Jurkat, Clone E6-1 (cell line): ENCODE measurements around the gene CPVL.

Source experiments
- DNase-seq: peaks from one replicate; pipeline ENCODE4 v3.0.0-alpha.2; 2011; ENCODE audit warnings: low read depth, low spot score
- H3K4me3 ChIP-seq: 2 replicates; pipeline ENCODE4 v1.5.1; 2011; ENCODE audit warnings: mild to moderate bottlenecking, low read length, control low read depth, moderate library complexity

Gene CPVL

GRCh38 chr7:28958980-28959347 lies 187.4 kb downstream of the CPVL start:
- DNase-seq: no peak
- no peak overlapping the region for H3K4me3 ChIP-seq

GRCh38 chr7:28958235-28958979 lies 187.9 kb downstream of the CPVL start, which contains the start of gene TRIL:
Gene TRIL (minus strand): TSS chr7:28958330. CDS start chr7:28958046, 284 bp downstream.
- no peak within 1 kb of the TSS for H3K4me3 ChIP-seq
- no peak for DNase-seq

- no peak for DNase-seq
Observed at GRCh38 chr7:28957751-28958234, 188.5 kb downstream of the CPVL start.

GRCh38 chr7:28957064-28957750 lies 189.1 kb downstream of the CPVL start:
- no peak overlapping the region for H3K4me3 ChIP-seq
- no peak for DNase-seq

More at GRCh38 chr7:28957751-28958234, 188.5 kb downstream of the CPVL start:
- H3K4me3 ChIP-seq: no peak overlapping the region

GRCh38 chr7:28956608-28957063 lies 189.7 kb downstream of the CPVL start:
- no peak for DNase-seq

GRCh38 chr7:28955718-28956607 lies 190.4 kb downstream of the CPVL start:
- no peak for DNase-seq
- H3K4me3 ChIP-seq: peak overlapping the region; percentile 38

More at GRCh38 chr7:28956608-28957063, 189.7 kb downstream of the CPVL start:
- H3K4me3 ChIP-seq: peak overlapping the region; percentile 38

GRCh38 chr7:28955356-28955717 lies 191.0 kb downstream of the CPVL start:
- no peak for DNase-seq
- no peak overlapping the region for H3K4me3 ChIP-seq

GRCh38 chr7:28954946-28955345 lies 191.4 kb downstream of the CPVL start:
- no peak overlapping the region for H3K4me3 ChIP-seq
- DNase-seq: no peak

GRCh38 chr7:28954471-28954870 lies 191.9 kb downstream of the CPVL start:
- no peak for DNase-seq
- no peak overlapping the region for H3K4me3 ChIP-seq

- no peak overlapping the region for H3K4me3 ChIP-seq
Observed at GRCh38 chr7:28953633-28954032, 192.7 kb downstream of the CPVL start.

More at GRCh38 chr7:28953633-28954032, 192.7 kb downstream of the CPVL start:
- no peak for DNase-seq
